Measurements from ENCODE around the gene ARMC9. TPM values are rescaled to one million over a fixed set of nuclear protein-coding genes. Genes with fewer than 3 reads are reported as not detected.

ARMC9 gene
- total RNA-seq, 2 donors from 2014 or later, result 41.7 to 51.5 TPM

- no peaks in the 10 kb centered on the region for H3K27me3 Mint-ChIP-seq (ENCODE audit: insufficient read depth)
- H3K4me1 Mint-ChIP-seq, result peaks cover 24% of the 10 kb centered on the region
- H3K27ac ChIP-seq (ENCODE audit: low read depth, low read length), result no peak overlapping the region
- no peaks in the 10 kb centered on the region for H3K27me3 ChIP-seq (ENCODE audit: control insufficient read depth, insufficient read depth, low read length, poor library complexity, severe bottlenecking)
- no peak overlapping the region for H3K4me3 Mint-ChIP-seq
- H3K9me3 Mint-ChIP-seq, result no peaks in the 10 kb centered on the region
- no peaks in the 10 kb centered on the region for H3K36me3 ChIP-seq (ENCODE audit: control insufficient read depth, insufficient read depth, low read length)
- 84 to 85% methylated on average over 5 to 6 of the region's 6 CpGs for WGBS, 2 experiments (ENCODE audit: insufficient coverage in 1 of 2, insufficient read length in 1 of 2)
- H3K36me3 Mint-ChIP-seq (ENCODE audit: low read depth), result no peaks in the 10 kb centered on the region
- DNase-seq, result no peak
- H3K4me1 ChIP-seq (ENCODE audit: control insufficient read depth, insufficient read depth, low read length), result peaks cover 23% of the 10 kb centered on the region
- no peak overlapping the region for H3K4me3 ChIP-seq (ENCODE audit: low read length)
- peak overlapping the region; percentile 62 for H3K27ac Mint-ChIP-seq
- H3K9ac ChIP-seq (ENCODE audit: extremely low read depth, low read length, poor library complexity, severe bottlenecking), result no peak overlapping the region
- H3K9me3 ChIP-seq (ENCODE audit: control insufficient read depth, low read length), result no peaks in the 10 kb centered on the region
- TF ChIP-seq CTCF (conservative IDR thresholded peaks at IDR 0.05), result no peak
These were observed 108.5 kb downstream of the ARMC9 start for GRCh38 chr2:231306791-231307393.

- H3K27ac Mint-ChIP-seq, result no peak overlapping the region
- Histone ChIP-seq H3K9me3 (ENCODE audit: control insufficient read depth, low read length) (no peaks in the 10 kb centered on the region), H3K27ac (ENCODE audit: low read depth, low read length) (no peak overlapping the region), H3K4me3 (ENCODE audit: low read length) (no peak overlapping the region), H3K36me3 (ENCODE audit: control insufficient read depth, insufficient read depth, low read length) (no peaks in the 10 kb centered on the region), H3K27me3 (ENCODE audit: control insufficient read depth, insufficient read depth, low read length, poor library complexity, severe bottlenecking) (no peaks in the 10 kb centered on the region), H3K9ac (ENCODE audit: extremely low read depth, low read length, poor library complexity, severe bottlenecking) (no peak overlapping the region), H3K4me1 (ENCODE audit: control insufficient read depth, insufficient read depth, low read length) (peaks cover 23% of the 10 kb centered on the region)
- TF ChIP-seq CTCF (conservative IDR thresholded peaks at IDR 0.05), result no peak
- no peaks in the 10 kb centered on the region for H3K36me3 Mint-ChIP-seq (ENCODE audit: low read depth)
- H3K4me1 Mint-ChIP-seq, result peaks cover 24% of the 10 kb centered on the region
- no peak overlapping the region for H3K4me3 Mint-ChIP-seq
- 91 to 94% methylated on average over 4 to 6 of the region's 6 CpGs for WGBS, 2 experiments (ENCODE audit: insufficient coverage in 1 of 2, insufficient read length in 1 of 2)
- no peaks in the 10 kb centered on the region for H3K9me3 Mint-ChIP-seq
- H3K27me3 Mint-ChIP-seq (ENCODE audit: insufficient read depth), result no peaks in the 10 kb centered on the region
- DNase-seq, result no peak
These were observed 109.8 kb downstream of the ARMC9 start for GRCh38 chr2:231308219-231308618.

- Mint-ChIP-seq H3K9me3 (no peaks in the 10 kb centered on the region), H3K27me3 (ENCODE audit: insufficient read depth) (no peaks in the 10 kb centered on the region), H3K4me3 (no peak overlapping the region), H3K4me1 (peaks cover 24% of the 10 kb centered on the region), H3K27ac (no peak overlapping the region), H3K36me3 (ENCODE audit: low read depth) (no peaks in the 10 kb centered on the region)
- no peaks in the 10 kb centered on the region for H3K9me3 ChIP-seq (ENCODE audit: control insufficient read depth, low read length)
- no peak overlapping the region for H3K9ac ChIP-seq (ENCODE audit: extremely low read depth, low read length, poor library complexity, severe bottlenecking)
- DNase-seq, result no peak
- no peak overlapping the region for H3K4me3 ChIP-seq (ENCODE audit: low read length)
- H3K4me1 ChIP-seq (ENCODE audit: control insufficient read depth, insufficient read depth, low read length), result peaks cover 23% of the 10 kb centered on the region
- H3K36me3 ChIP-seq (ENCODE audit: control insufficient read depth, insufficient read depth, low read length), result no peaks in the 10 kb centered on the region
- no peak for TF ChIP-seq CTCF (conservative IDR thresholded peaks at IDR 0.05)
- H3K27me3 ChIP-seq (ENCODE audit: control insufficient read depth, insufficient read depth, low read length, poor library complexity, severe bottlenecking), result no peaks in the 10 kb centered on the region
- 92 to 99% methylated on average over 13 to 16 of the region's 16 CpGs for WGBS, 2 experiments (ENCODE audit: insufficient coverage in 1 of 2, insufficient read length in 1 of 2)
- H3K27ac ChIP-seq (ENCODE audit: low read depth, low read length), result no peak overlapping the region
These were observed 110.4 kb downstream of the ARMC9 start for GRCh38 chr2:231308631-231309428.
